Keratinocyte (primary cell): ENCODE results near the gene WWC2. TPM values are rescaled to one million over a fixed set of nuclear protein-coding genes. Genes with fewer than 3 reads are reported as not detected.
"Not testable (repeated sequence)": the region's sequence is repeated elsewhere in the genome, so short reads cannot be mapped to it uniquely, and the experiment has no call there.

Experiments
- DNase-seq: peaks from one replicate; pipeline ENCODE4 v3.0.0-alpha.2; 2011; ENCODE audit warnings: low read depth, missing footprints, low spot score
- FAIRE-seq: peaks from 2 replicates; lab custom pipeline; 2011; peaks lifted over from hg19 to GRCh38; lab: Jason Lieb, UNC
- H2AFZ ChIP-seq: 2 replicates; pipeline ENCODE4 v1.6.0; 2012; ENCODE audit warnings: low read length, control low read depth, inconsistent platforms; ENCODE audit not compliant: control insufficient read depth
- H3K27ac ChIP-seq: 2 replicates; pipeline ENCODE4 v1.5.1; 2011; ENCODE audit warnings: low read length; ENCODE audit not compliant: control insufficient read depth, insufficient read depth
- H3K27me3 ChIP-seq: 3 replicates; pipeline ENCODE4 v1.6.0; 2011; ENCODE audit warnings: low read length; ENCODE audit not compliant: control insufficient read depth, insufficient read depth; ENCODE audit errors: extremely low read depth
- H3K36me3 ChIP-seq, 2 experiments: 2 replicates in 1 of 2; 3 replicates in 1 of 2; pipeline ENCODE4 v1.5.1; 2011; ENCODE audit warnings: low read length in 2 of 2, mild to moderate bottlenecking in 1 of 2; ENCODE audit not compliant: control insufficient read depth in 2 of 2, insufficient read depth in 2 of 2; ENCODE audit errors: extremely low read depth in 1 of 2
- H3K4me1 ChIP-seq: 3 replicates; pipeline ENCODE4 v1.5.1; 2011; ENCODE audit warnings: low read length; ENCODE audit not compliant: control insufficient read depth, insufficient read depth; ENCODE audit errors: extremely low read depth
- H3K4me2 ChIP-seq: 3 replicates; pipeline ENCODE4 v1.6.0; 2011; ENCODE audit warnings: low read depth, low read length; ENCODE audit not compliant: control insufficient read depth, insufficient read depth; ENCODE audit errors: extremely low read depth
- H3K4me3 ChIP-seq, 3 experiments: fragments of 200-600 bp in 1 of 3; sonication (generic) in 1 of 3; 2 replicates in 2 of 3; 3 replicates in 1 of 3; pipeline ENCODE4 v1.5.1; 2011 to 2016; ENCODE audit warnings: low read length in 3 of 3, mild to moderate bottlenecking in 3 of 3, control low read depth in 2 of 3, inconsistent platforms in 1 of 3, low read depth in 1 of 3, mixed read lengths in 1 of 3, mixed run types in 1 of 3, moderate library complexity in 1 of 3; ENCODE audit not compliant: control insufficient read depth in 2 of 3, insufficient read depth in 2 of 3; ENCODE audit errors: extremely low read depth in 1 of 3
- H3K79me2 ChIP-seq: 2 replicates; pipeline ENCODE4 v1.6.0; 2012; ENCODE audit warnings: low read length; ENCODE audit not compliant: control insufficient read depth, insufficient read depth
- H3K9ac ChIP-seq: 3 replicates; pipeline ENCODE4 v1.6.0; 2011; ENCODE audit warnings: low read length; ENCODE audit not compliant: control insufficient read depth, insufficient read depth; ENCODE audit errors: extremely low read depth
- H3K9me1 ChIP-seq: 3 replicates; pipeline ENCODE4 v1.6.0; 2011; ENCODE audit warnings: low read length; ENCODE audit not compliant: control insufficient read depth, insufficient read depth; ENCODE audit errors: extremely low read depth
- H3K9me3 ChIP-seq: 2 replicates; pipeline ENCODE4 v1.5.1; 2012; ENCODE audit warnings: low read depth, low read length; ENCODE audit not compliant: control insufficient read depth
- H4K20me1 ChIP-seq: 3 replicates; pipeline ENCODE4 v1.6.0; 2011; ENCODE audit warnings: low read length; ENCODE audit not compliant: control insufficient read depth, insufficient read depth; ENCODE audit errors: extremely low read depth
- EZH2 ChIP-seq: IDR thresholded peaks from one replicate; pipeline ENCODE4 v1.6.1; 2012; ENCODE audit warnings: inconsistent platforms, mild to moderate bottlenecking, low read length, moderate library complexity
- dilution Hi-C: fragments of 300-500 bp; cut with MboI; formaldehyde crosslinking; loops from one replicate; pipeline ENCODE4 v1.7.0; 2020; ENCODE audit warnings: low sequenced_read_pairs; ENCODE audit not compliant: extremely low pct_ligation_motif_present
- polyA plus RNA-seq, 5 experiments: library from polyadenylated mRNA; depleted of rRNA in 3 of 5; stranded (reverse) in 3 of 5; stranded (forward) in 1 of 5; unstranded in 1 of 5; fragments of >200 nt; gene quantifications; 1 replicate in 1 of 5; 2 replicates in 3 of 5; 3 replicates in 1 of 5; pipeline versions ENCODE4 v1.2.1 to v1.2.3, GENCODE V29; 2011 to 2012; ENCODE audit warnings: missing spikeins in 2 of 5, low read depth in 1 of 5, low replicate concordance in 1 of 5
- TF ChIP-seq, protein P1 (sequence below), 3 experiments: IDR thresholded peaks in 1 of 3; conservative IDR thresholded peaks in 1 of 3; optimal IDR thresholded peaks in 1 of 3; 2 replicates in 2 of 3; 3 replicates in 1 of 3; pipeline versions ENCODE3 to v1.5.1; 2011; ENCODE audit warnings: low read length in 3 of 3, mild to moderate bottlenecking in 3 of 3, moderate library complexity in 2 of 3, control low read depth in 1 of 3, inconsistent platforms in 1 of 3; ENCODE audit not compliant: insufficient read depth in 2 of 3; ENCODE audit errors: extremely low read depth in 1 of 3

The WWC2 gene
- polyA plus RNA-seq, 1 donor (not counting 4 experiments of a cell fraction or from before 2014, with no cell fraction given), result 15.4 TPM

DNA sequence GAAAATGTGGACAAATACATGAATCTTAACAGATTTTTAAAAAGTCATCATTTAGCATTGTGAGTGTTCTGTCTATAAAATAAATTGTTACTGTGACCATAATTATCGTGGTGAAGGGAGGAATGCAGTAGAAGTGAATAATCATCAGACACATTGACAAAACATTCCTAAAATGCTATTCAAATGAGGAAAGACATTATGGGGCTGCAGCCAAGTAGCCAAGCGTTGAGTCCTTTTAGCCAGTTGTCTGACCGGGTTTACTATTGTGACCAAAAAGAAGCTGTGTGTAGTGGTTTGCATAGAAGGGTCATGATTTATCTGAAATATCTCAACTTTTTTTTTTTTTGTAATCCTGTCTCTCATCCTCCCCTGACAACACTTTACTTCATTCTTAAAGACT is 19.5 kb downstream of the WWC2 start:
- dilution Hi-C loops, result no loop called here
- DNase-seq (no peak), FAIRE-seq (peak; percentile 55)
- Histone ChIP-seq H2AFZ (no peak overlapping the region), H3K9me1 (no peaks in the 10 kb centered on the region), H3K4me1 (peaks cover 14% of the 10 kb centered on the region), H3K4me2 (peak overlapping the region; percentile 55), H3K36me3 (no peaks in the 10 kb centered on the region), H3K79me2 (peaks cover 88% of the 10 kb centered on the region), H3K27ac (no peak overlapping the region), H4K20me1 (no peaks in the 10 kb centered on the region), H3K27me3 (no peaks in the 10 kb centered on the region), H3K9ac (no peak overlapping the region), H3K4me3 (peak overlapping the region in 1 of 3 experiments; percentile 29), H3K9me3 (no peaks in the 10 kb centered on the region)
- TF ChIP-seq, protein P1, sequence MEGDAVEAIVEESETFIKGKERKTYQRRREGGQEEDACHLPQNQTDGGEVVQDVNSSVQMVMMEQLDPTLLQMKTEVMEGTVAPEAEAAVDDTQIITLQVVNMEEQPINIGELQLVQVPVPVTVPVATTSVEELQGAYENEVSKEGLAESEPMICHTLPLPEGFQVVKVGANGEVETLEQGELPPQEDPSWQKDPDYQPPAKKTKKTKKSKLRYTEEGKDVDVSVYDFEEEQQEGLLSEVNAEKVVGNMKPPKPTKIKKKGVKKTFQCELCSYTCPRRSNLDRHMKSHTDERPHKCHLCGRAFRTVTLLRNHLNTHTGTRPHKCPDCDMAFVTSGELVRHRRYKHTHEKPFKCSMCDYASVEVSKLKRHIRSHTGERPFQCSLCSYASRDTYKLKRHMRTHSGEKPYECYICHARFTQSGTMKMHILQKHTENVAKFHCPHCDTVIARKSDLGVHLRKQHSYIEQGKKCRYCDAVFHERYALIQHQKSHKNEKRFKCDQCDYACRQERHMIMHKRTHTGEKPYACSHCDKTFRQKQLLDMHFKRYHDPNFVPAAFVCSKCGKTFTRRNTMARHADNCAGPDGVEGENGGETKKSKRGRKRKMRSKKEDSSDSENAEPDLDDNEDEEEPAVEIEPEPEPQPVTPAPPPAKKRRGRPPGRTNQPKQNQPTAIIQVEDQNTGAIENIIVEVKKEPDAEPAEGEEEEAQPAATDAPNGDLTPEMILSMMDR (optimal IDR thresholded peaks at IDR 0.05 in 1 of 3, IDR thresholded peaks at IDR 0.05 in 1 of 3, conservative IDR thresholded peaks at IDR 0.05 in 1 of 3; ENCODE audit: extremely low read depth in 1 of 3, insufficient read depth in 2 of 3, low read length in 3 of 3), result no peak
- no peak for TF ChIP-seq EZH2

DNA sequence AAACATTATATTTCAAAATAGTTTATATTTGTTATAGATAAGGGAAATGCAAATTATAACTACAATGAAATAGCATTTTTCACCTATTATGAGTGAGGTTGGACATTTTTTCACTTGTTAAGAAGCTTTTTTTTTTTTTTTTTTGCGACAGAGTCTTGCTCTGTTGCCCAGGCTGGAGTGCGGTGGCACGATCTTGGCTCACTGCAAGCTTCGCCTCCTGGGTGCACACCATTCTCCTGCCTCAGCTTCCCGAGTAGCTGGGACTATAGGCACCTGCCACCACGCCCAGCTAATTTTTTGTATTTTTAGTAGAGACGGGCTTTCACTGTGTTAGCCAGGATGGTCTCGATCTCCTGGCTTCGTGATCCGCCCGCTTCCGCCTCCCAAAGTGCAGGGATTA is 22.6 kb downstream of the WWC2 start:
- peaks cover 79% of the 10 kb centered on the region for H3K79me2 ChIP-seq
- H3K4me2 ChIP-seq, H3K4me3 ChIP-seq, H3K36me3 ChIP-seq, H3K9me3 ChIP-seq, H3K9me1 ChIP-seq, H4K20me1 ChIP-seq, H3K27ac ChIP-seq, H3K9ac ChIP-seq, FAIRE-seq, H3K27me3 ChIP-seq, DNase-seq, H2AFZ ChIP-seq, dilution Hi-C loops: not testable (repeated sequence)
- peaks cover 14% of the 10 kb centered on the region for H3K4me1 ChIP-seq

DNA sequence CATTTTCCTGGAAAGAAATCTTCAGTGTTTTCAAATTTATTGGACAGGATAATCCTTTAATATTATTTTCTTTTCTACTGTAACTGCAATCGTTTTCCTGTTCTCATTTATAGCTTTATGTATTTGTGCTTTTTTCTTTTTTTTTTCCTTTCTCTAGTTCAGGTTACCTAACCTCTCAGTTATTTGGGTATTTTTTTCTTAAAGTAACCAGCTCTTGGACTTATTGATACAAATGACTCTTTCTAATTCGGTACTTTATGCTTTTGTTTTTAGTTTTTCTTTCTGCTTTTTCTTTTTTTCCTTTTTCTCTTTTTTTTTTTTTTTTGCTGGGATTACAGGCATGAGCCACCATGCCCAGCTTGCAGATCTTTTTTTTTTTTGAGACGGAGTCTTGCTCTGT is 25.2 kb downstream of the WWC2 start:
- H3K4me1 ChIP-seq, result peaks cover 1% of the 10 kb centered on the region
- TF ChIP-seq, protein P1 (optimal IDR thresholded peaks at IDR 0.05 in 1 of 3, IDR thresholded peaks at IDR 0.05 in 1 of 3, conservative IDR thresholded peaks at IDR 0.05 in 1 of 3; ENCODE audit: extremely low read depth in 1 of 3, insufficient read depth in 2 of 3, low read length in 3 of 3), result no peak
- no peak for TF ChIP-seq EZH2
- H3K36me3 ChIP-seq, result no peaks in the 10 kb centered on the region
- H4K20me1 ChIP-seq, result no peaks in the 10 kb centered on the region
- H3K27me3 ChIP-seq, result no peaks in the 10 kb centered on the region
- FAIRE-seq (no peak), DNase-seq (no peak)
- H3K4me2 ChIP-seq, result no peak overlapping the region
- H3K9me1 ChIP-seq, result no peaks in the 10 kb centered on the region
- H3K4me3 ChIP-seq, result no peak overlapping the region
- H3K79me2 ChIP-seq, result peaks cover 68% of the 10 kb centered on the region
- dilution Hi-C loops, result no loop called here
- no peaks in the 10 kb centered on the region for H3K9me3 ChIP-seq
- no peak overlapping the region for H3K27ac ChIP-seq
- no peak overlapping the region for H3K9ac ChIP-seq
- no peak overlapping the region for H2AFZ ChIP-seq
